HG03108 (cell line): ENCODE measurements around the gene ASIC3.
A peak's percentile ranks its signal among the peaks of the same experiment; 100 is the strongest.

Source experiments
- ATAC-seq: cut with Tn5 transposase; IDR thresholded peaks from one replicate; pipeline ENCODE4 v1.9.1; 2021; ENCODE audit warnings: moderate library complexity; ENCODE audit not compliant: unreplicated experiment

The ASIC3 gene

DNA sequence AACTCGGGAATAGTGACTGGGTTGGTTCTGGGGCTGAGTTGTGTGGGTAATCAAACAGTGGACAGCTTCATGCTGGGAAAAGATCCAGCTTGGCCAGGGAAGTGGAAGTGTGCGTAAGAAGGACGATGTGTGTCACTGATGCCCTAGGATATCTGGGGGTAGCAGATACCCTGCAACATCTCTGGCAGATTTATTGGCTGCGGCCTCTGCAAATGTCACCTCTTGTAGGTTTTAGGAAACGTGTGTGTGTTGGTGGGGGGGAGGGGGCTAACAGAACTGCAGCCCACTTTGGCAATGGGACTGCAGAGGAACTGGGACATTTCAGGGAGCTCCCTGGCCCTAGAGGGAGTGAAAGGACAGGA lies 37.0 kb downstream of the ASIC3 start:
- no peak for ATAC-seq

DNA sequence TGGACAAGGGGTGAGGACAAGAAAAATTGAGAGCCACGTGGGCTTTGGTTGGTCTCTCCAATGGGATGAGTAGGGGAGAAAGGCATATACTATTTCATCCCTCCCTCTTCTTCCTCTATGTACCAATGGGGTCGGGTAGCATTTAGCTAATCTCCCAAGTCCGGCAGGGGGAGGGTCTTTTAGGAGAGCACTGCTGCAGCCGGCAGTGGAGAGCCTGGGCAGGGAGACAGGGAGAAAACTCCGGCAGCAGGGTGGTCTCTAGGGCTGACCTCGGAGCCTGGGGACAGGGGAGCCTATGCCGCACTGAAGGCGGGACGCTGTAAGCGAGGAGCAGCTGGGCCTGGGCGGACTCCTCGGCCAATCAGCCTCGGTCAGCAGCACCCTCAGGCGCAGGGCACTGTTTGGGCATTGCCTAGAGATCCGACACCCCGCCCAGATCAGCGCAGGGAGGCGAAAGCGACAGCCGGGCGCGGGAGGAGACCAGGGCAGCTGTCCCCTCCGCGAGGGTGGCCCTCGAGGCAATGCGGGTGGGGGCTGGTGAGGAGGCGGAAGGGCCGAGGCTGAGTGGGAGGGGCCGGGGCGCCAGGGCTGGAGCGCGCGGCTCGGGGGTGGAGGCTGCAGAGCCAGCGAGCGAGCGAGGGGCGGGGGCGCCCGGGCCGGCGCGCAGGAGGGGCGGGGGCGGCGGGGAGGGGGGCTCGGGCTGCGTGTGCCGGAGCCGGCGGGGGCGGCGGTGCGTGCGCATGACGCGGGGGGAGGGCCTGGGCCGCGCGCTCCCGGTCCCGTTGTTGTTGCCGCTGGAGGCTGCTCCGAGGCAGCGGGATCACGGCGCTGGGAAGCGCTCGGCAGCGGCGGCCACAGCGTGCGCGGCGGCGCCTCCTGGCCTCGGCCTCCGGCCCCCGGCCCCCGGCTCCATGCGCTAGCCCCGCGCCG lies 37.6 kb downstream of the ASIC3 start, which contains the start of gene AGAP3:
TSS of gene AGAP3 (plus strand) at position 785 of the 930 bp plus-strand sequence. CDS start 267 bp downstream, outside the sequence.
- ATAC-seq = peak; percentile 37

GRCh38 chr7:151086802-151087244 lies 38.5 kb downstream of the ASIC3 start:
- ATAC-seq = no peak

DNA sequence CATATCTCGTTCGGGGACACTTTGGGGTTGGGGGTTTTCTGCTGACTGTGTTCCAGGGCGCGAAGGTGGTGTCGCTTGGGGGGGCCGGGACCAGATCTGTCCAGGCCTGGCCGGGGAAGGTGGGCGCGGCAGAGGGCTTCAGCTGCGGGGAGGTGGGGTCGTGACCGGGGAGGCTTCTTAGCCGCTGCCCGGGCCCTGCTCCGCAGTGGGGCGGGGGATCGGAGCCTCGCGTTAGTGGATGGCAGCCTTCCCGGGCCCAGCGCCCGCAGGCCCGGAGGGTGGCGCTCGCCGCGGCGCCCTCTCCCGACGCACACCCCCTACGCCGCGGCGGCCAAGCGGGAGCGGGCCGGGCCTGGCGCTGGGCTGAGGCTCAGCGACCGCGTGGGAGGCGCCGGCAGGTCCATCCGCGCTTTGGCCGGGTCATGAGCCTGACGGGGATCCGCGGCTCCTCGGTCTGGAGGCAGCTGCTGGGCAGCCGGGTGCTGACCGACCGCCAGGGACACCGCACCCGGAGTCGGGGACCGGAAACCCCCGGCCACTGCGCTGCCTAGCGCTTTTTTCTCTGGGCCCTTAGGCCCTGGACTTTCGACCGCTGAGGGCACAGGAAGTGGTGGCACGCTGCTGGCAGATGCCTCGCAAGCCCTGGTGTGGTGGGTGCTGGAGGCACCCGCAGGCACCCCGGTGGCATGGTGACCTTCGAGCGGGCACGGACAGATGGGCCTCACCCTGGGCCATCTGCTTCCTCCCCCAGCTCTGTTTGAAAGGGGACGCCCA lies 39.1 kb downstream of the ASIC3 start:
- ATAC-seq = peak; percentile 29

GRCh38 chr7:151088019-151088855 lies 39.9 kb downstream of the ASIC3 start:
- ATAC-seq = no peak

DNA sequence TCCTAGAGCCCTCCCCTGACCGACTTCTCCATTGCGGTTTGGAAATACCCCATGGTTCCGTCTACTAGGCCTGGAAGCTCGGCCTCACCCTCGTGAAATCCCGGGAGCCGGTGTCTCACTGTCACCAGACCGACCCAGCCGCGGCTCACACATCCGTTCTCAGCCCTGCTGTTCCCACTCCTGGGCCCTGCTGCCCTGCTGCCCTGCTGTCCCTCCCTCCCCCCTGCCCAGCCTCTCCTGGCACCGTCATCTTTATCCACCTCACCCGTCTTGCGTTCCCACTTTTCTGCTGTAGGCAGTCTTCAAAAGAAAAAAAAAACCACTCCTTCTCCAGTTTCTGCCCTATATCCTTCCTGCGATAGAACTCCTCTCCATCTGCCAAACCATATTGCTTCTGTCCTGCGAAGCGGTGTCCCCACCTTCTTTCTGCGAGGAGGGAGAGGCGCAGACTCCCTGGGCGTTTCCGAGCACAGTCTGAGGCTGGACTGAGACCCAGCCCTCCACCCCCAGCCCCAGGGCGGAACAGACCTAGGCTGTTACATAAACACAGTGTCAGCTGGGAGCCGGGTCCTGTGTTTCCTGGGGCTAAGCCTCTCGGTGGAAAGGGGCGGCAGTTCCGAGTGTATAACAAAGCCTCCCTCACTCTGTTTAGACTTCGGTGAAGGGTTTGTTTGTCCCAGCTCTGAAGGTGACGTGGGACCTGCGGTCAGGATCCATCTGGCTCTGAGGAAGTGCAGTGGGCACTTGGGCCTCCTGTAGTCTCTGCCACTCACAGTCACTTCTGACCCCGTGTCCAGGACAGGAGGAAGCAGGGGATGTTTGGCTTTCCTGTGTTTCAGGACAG lies 40.7 kb downstream of the ASIC3 start:
- ATAC-seq = no peak

DNA sequence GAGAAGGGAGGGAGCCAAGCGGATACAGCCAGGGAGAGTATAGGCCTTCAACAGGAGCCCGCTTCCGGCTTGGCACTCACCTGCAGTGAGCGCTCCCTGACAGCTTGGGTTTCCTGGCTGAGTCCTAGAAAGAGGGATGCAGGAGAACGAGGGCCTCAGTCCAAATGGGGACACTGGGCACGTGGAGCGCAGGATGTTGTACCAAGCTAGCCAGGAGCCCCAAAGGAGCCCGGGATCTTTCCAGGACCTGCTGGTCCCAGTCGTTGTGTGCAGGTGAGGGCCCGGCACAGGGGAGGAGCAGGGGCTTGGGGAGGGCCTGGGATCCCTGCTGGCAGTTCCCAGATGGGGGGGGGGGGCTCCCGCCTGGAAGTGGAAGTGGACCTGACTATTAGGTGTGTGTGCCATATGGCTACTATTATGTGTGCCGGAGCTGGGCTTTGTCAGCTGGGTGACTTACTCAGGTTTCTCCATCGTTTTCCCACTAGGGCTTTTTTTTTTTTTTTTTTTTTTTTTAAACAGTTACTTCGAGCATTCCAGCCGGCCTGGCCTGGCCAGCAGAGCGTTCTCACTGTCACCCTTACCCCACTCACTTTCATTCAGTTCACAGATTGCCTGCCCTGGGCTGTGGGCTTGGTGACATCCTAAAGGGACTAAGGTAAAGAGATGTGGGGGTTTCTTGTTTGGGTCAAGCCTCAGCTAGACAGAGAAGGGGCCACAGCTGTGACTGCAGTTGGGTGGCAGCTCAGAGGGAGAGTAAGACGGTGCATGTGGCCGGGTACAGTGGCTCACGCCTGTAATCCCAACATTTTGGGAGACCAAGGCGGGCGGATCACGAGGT lies 41.8 kb downstream of the ASIC3 start:
- ATAC-seq = no peak

- no peak for ATAC-seq
Observed at GRCh38 chr7:151091003-151091402, 42.7 kb downstream of the ASIC3 start.

GRCh38 chr7:151091431-151091830 lies 43.1 kb downstream of the ASIC3 start:
- ATAC-seq = no peak

DNA sequence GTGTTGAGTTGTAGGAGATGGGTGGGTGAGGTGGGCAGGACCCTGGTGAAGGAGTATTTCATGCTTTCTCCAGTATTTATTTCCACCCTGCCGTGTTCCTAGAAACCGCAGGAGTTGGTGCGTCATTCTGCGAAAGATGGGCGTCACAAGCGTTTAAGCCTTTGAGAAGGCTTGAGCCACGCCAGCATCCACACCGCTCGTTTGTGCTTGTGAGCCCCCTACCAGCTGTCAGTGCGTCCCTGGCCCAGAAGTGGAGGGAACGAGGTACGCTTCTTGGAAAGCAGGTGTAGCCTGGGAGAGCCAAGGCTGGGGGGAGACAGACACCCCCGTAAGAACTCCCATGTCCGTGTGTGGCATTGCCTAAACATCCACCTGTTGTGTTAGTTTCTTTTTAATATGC lies 43.7 kb downstream of the ASIC3 start:
- ATAC-seq = no peak

DNA sequence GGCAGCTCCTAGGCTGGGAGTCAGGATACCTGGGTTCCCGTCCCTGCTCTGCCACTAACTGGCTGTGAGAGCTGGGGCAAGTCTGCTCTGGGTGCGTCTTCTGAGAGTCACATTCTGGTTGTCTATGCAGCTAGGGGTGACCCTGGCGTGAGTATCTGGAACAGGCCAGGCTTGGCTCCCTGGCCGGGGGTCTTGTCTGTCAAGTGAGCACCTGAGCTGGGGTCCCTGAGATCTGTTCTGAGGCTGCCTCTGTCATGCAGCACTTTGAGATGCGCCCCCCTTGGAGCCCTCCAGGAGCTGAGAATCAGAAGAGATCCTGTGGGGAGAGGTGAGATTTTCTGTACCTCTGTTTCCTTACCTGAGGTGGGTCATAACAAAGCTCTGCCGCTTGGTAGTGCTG lies 45.4 kb downstream of the ASIC3 start:
- no peak for ATAC-seq

DNA sequence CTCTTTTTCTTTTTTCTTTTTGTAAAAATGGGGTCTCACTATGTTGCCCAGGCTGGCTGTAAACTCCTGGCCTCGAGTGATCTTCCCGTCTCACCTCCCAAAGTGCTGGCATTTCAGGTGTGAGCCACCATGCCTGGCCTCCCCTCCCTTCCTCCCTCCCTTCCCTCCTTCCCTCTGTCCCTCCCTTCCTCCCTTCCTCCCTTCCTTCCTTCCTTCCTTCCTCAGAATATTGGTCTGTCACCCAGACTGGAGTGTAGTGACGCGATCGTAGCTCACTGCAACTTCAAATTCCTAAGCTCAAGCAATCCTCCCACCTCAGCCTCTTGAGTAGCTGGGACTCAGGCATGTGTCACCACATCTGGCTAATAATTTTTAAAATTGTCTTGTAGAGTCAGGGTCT lies 46.3 kb downstream of the ASIC3 start:
- ATAC-seq = no peak

DNA sequence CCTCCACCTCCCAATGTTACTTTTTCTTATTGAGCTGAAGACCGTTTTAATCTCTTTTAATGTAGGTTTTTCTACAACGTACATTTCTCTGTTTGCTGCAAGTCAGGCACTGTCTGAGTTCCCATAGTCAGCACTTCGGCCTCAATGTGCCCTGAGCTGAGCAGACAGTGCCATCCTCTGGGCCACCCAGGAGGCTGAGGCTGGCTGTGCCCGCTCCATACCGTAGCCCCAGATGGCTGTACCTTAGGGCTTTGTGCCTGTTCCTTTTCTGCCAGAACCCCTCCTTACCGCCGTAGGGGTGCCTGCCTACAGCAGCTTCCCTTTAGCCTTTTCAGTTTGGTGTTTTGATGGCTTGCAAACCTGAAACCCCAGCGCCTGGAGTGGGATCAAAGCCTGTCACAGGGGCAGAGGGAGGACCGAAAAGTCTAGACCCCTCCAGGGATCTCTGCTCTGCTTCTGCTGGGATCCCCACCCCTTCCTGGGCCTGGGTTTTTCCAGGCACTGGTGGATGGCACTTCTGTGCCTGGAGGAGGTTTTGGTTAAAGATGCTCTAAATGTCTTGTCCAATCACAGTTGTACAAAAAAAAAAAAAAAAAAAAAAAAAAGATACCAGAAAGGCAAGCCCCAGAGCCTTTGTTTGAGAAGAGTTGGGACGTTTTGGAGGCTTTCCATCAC lies 46.9 kb downstream of the ASIC3 start:
- ATAC-seq = no peak

DNA sequence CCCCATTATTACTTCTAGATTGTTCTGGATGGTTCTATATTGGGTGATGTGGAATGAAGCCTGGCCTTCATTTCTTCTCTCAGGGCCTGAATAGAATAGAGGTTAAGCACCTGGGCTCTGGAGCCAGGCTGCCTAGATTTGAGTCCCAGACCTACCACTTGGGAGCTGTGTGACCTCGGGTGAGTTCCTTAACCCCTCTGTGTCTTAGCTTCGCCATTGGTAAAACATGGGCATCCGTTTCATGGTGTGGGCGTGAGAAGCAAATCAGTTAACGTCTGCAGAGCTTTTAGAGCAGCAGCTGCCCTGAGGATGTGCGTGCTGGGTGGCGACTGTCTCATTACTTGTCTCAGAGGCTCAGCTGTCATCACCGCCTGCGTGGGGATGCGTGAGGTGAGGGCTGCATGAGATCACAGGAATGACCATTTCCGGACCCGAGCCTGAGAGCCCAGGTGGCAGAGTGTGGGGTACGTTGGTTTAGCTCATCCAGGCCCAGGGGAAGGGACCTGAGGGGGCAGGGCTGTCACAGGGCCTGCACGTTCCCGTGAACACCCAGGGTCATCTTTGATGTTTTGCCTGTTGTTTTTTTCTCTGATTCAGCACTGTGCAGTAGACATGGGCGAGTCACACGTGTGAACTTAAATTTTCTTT lies 47.6 kb downstream of the ASIC3 start:
- no peak for ATAC-seq

GRCh38 chr7:151099486-151100211 lies 51.3 kb downstream of the ASIC3 start:
- no peak for ATAC-seq

DNA sequence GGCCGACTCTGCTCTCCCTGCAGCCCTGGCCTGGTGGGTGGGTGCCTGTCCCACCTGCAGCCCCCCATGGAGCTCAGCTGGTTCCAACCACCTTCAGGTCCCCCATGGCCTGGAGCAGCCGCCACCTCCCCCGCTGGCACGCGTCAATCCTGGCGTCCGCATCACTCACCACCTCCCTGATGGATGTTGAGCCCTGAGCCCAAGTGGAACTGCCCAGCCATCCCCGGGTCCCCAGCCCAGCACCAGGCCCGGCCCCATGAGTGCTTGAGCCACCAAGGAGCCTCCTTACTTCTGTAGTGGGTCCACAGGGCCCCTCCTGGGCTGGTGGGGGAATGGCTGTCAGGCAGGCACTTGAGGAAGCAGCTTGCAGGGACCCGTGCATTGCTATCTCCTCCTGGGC lies 52.6 kb downstream of the ASIC3 start:
- no peak for ATAC-seq

GRCh38 chr7:151101621-151102396 lies 53.5 kb downstream of the ASIC3 start:
- ATAC-seq = no peak
